Nephron (organoid): Measurements from ENCODE around the gene C19orf73.
"Not testable (repeated sequence)": the region's sequence is repeated elsewhere in the genome, so short reads cannot be mapped to it uniquely, and the experiment has no call there.

Experiments used
- H3K27ac Mint-ChIP-seq, 3 experiments: 2 replicates each; pipeline ENCODE4 v1.8.0; 2020; ENCODE audit warnings: mixed read lengths in 3 of 3, mild to moderate bottlenecking in 2 of 3, moderate library complexity in 1 of 3
- H3K27me3 Mint-ChIP-seq: 2 replicates; pipeline ENCODE4 v1.8.0; 2021; ENCODE audit warnings: low read depth, mild to moderate bottlenecking, moderate library complexity, mixed read lengths
- H3K36me3 Mint-ChIP-seq: 2 replicates; pipeline ENCODE4 v1.8.0; 2020; ENCODE audit warnings: low read depth, mixed read lengths
- H3K4me1 Mint-ChIP-seq: 2 replicates; pipeline ENCODE4 v1.8.0; 2020; ENCODE audit warnings: mixed read lengths
- H3K4me3 Mint-ChIP-seq, 3 experiments: 2 replicates each; pipeline ENCODE4 v1.8.0; 2020; ENCODE audit warnings: mild to moderate bottlenecking in 3 of 3, mixed read lengths in 3 of 3, moderate library complexity in 2 of 3
- H3K9me3 Mint-ChIP-seq: 2 replicates; pipeline ENCODE4 v1.8.0; 2020; ENCODE audit warnings: mixed read lengths
- CTCF ChIP-seq, 3 experiments: fragments of 200-600 bp; sonication (generic); IDR thresholded peaks; one replicate each; pipeline ENCODE4 v1.5.0; 2021; ENCODE audit warnings: antibody characterized with exemption in 3 of 3; ENCODE audit not compliant: unreplicated experiment in 3 of 3

Gene C19orf73

GRCh38 chr19:49128545-49129237, 9.7 kb upstream of the C19orf73 start:
- Mint-ChIP-seq H3K4me1 (peaks cover 12% of the 10 kb centered on the region), H3K36me3 (peaks cover 3% of the 10 kb centered on the region), H3K27ac (peak overlapping the region in 2 of 3 experiments; percentile 66 to 69), H3K9me3 (no peaks in the 10 kb centered on the region), H3K4me3 (peak overlapping the region; percentile 64 to 84 (median 83)), H3K27me3 (peaks cover 6% of the 10 kb centered on the region)
- no peak for TF ChIP-seq CTCF (IDR thresholded peaks at IDR 0.05; ENCODE audit: unreplicated experiment in 3 of 3)

- peak overlapping the region; percentile 81 to 84 (median 83) for H3K4me3 Mint-ChIP-seq
- H3K9me3 Mint-ChIP-seq = no peaks in the 10 kb centered on the region
- peaks cover 6% of the 10 kb centered on the region for H3K27me3 Mint-ChIP-seq
- H3K27ac Mint-ChIP-seq = peak overlapping the region in 2 of 3 experiments; percentile 66 to 69
- H3K36me3 Mint-ChIP-seq = no peaks in the 10 kb centered on the region
- peaks cover 12% of the 10 kb centered on the region for H3K4me1 Mint-ChIP-seq
- TF ChIP-seq CTCF (IDR thresholded peaks at IDR 0.05; ENCODE audit: unreplicated experiment in 3 of 3) = peak in 1 of 3 experiments; percentile 19
These were observed 9.0 kb upstream of the C19orf73 start for GRCh38 chr19:49127674-49128544.

- H3K27me3 Mint-ChIP-seq = peaks cover 12% of the 10 kb centered on the region
- H3K4me1 Mint-ChIP-seq = peaks cover 12% of the 10 kb centered on the region
- not testable (repeated sequence) for H3K27ac Mint-ChIP-seq, H3K36me3 Mint-ChIP-seq, H3K9me3 Mint-ChIP-seq, H3K4me3 Mint-ChIP-seq
These were observed 8.3 kb upstream of the C19orf73 start for GRCh38 chr19:49127225-49127624.

GRCh38 chr19:49126575-49126974, 7.6 kb upstream of the C19orf73 start:
- no peak for TF ChIP-seq CTCF (IDR thresholded peaks at IDR 0.05; ENCODE audit: unreplicated experiment in 3 of 3)

GRCh38 chr19:49125025-49125731, 6.2 kb upstream of the C19orf73 start:
- Mint-ChIP-seq H3K27me3 (peaks cover 23% of the 10 kb centered on the region), H3K9me3 (no peaks in the 10 kb centered on the region)

More at GRCh38 chr19:49126575-49126974, 7.6 kb upstream of the C19orf73 start:
- H3K4me1 Mint-ChIP-seq = peaks cover 12% of the 10 kb centered on the region
- H3K36me3 Mint-ChIP-seq = no peaks in the 10 kb centered on the region
- peak overlapping the region in 1 of 3 experiments; percentile 32 for H3K4me3 Mint-ChIP-seq
- H3K9me3 Mint-ChIP-seq = no peaks in the 10 kb centered on the region
- H3K27me3 Mint-ChIP-seq = peaks cover 14% of the 10 kb centered on the region
- H3K27ac Mint-ChIP-seq = no peak overlapping the region

GRCh38 chr19:49123285-49123684, 4.3 kb upstream of the C19orf73 start:
- H3K4me3 Mint-ChIP-seq, H3K27ac Mint-ChIP-seq, H3K36me3 Mint-ChIP-seq, H3K4me1 Mint-ChIP-seq, H3K9me3 Mint-ChIP-seq: not testable (repeated sequence)
- H3K27me3 Mint-ChIP-seq = peaks cover 23% of the 10 kb centered on the region

More at GRCh38 chr19:49125025-49125731, 6.2 kb upstream of the C19orf73 start:
- Mint-ChIP-seq H3K36me3 (no peaks in the 10 kb centered on the region), H3K4me3 (no peak overlapping the region), H3K4me1 (peaks cover 12% of the 10 kb centered on the region), H3K27ac (no peak overlapping the region)
- TF ChIP-seq CTCF (IDR thresholded peaks at IDR 0.05; ENCODE audit: unreplicated experiment in 3 of 3) = no peak

GRCh38 chr19:49121841-49122240, 2.9 kb upstream of the C19orf73 start:
- Mint-ChIP-seq H3K4me3 (peak overlapping the region in 2 of 3 experiments; percentile 13 to 38), H3K27me3 (peaks cover 23% of the 10 kb centered on the region), H3K4me1 (peaks cover 11% of the 10 kb centered on the region)
- not testable (repeated sequence) for H3K9me3 Mint-ChIP-seq, H3K27ac Mint-ChIP-seq, H3K36me3 Mint-ChIP-seq
